Measurements from ENCODE around the gene FAM114A2.

GRCh38 chr5:154049636-154050035 is 10.9 kb upstream of the FAM114A2 start:
- TF ChIP-seq CTCF (IDR thresholded peaks at IDR 0.05 in 8 of 11, conservative IDR thresholded peaks at IDR 0.05 in 3 of 11) = no peak
- TF ChIP-seq POLR2AphosphoS5 (IDR thresholded peaks at IDR 0.05) = no peak

Measured in spleen (tissue), 7 donors.